NCI-H146 (cell line): ENCODE measurements around the gene SAG.

Experiments used
- DNase-seq: peaks from one replicate; lab custom pipeline; 2025; lab: John Stamatoyannopoulos, UW

Gene SAG

GRCh38 chr2:233380995-233381637, 73.5 kb downstream of the SAG start:
- DNase-seq: no peak

DNA sequence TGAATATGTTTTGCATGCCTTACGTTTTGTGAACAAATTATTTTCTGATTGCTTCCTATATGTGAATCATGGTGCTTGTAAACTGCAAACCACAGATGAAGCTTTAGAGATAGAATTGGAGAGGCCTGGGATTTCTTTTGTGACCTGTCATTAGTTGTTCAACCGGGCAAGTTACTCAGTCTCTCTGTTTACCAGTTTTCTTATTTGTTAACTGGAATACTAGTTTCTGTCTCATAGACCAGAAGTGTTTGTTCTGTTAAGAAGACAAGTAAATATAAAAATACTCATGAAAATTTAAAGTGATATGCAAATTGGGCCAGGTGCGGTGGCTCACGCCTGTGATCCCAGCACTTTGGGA, 74.0 kb downstream of the SAG start:
- DNase-seq: no peak

- DNase-seq: no peak
Observed at GRCh38 chr2:233384015-233384414, 76.4 kb downstream of the SAG start.

GRCh38 chr2:233384811-233385488, 77.3 kb downstream of the SAG start:
- no peak for DNase-seq

- no peak for DNase-seq
Observed at GRCh38 chr2:233385489-233386044, 78.0 kb downstream of the SAG start.

- DNase-seq: no peak
Observed at GRCh38 chr2:233386382-233387041, 78.9 kb downstream of the SAG start.

DNA sequence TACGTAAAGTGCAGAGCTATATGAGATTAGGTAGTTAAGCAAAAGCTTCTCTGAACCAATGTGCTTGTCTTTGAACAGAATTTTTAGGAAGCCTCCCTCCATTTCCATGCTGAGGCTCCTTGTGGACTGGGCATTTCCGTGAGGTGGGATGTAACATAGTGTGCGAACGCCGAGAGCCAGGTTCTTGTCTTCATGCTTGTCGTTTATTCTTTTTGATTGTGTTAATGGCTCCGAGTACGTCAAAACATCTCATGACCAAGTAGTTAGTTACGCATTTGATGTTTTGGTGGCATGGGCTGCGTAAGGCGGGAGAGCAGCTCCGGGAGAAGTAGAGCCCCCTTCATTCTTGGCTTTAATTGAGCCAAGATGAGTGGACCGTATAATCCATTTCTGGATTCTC, 79.6 kb downstream of the SAG start:
- DNase-seq: no peak

DNA sequence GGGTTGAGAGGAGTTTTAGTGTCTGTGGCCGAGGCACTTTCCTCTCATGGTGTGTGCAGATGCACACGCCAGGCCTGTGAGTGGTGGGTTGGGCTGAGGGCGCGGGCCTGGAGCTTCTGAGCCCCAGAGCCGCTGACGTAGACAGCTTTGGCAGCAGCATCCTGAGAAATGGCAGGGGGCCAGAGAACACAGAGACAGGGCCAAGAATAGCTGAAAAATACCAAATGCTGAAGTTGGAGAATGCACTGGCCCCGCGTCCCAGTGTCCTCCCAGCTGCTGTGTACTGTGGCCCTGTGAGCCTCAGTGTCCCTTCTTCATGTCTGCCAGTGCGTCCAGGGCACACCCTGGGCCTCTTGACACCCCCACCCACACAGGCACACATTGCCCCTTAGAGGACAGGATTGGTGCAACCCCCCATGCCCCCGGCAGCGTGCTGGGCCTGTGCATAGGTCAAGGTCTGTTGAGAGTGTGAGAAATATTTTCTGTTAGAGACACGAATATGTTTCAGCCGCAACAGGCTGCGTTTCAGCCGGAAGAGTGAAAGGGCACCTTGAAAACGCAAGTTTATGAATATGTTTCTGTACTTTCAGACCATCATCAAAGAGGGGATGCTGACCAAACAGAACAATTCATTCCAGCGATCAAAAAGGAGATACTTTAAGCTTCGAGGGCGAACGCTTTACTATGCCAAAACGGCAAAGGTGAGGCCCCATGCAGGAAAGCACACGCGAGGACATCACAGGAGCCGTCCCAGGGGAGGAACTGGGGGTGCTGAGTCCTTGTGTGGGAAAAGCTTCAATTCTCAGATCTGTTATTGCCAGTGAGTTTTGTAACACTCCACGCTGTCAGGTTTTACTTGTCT, 80.3 kb downstream of the SAG start:
- no peak for DNase-seq

DNA sequence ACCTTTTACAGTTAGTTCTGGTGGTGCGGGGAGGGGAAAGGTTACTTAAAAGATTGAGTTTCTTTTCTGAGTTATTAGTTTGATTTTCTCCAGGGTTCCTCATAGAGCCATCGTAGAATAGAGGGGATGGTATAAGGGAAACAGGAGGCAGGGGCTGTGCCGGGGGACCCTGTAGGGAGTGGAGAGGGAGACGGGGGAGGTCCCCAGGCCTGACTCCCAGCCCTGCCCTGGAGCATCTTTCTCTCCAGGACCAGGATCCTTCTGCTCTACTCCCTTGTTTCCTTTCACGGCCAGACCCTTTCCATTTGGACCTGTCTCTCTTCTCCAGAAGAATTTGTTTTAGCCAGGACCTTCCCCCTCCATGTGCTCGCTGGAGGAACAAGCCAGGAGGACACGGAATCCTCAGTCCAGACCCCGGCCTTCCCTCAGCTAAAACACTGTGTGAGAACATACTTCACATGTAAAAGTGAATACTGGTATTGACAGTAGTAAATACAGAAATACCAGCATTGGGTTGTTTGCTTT, 82.0 kb downstream of the SAG start:
- no peak for DNase-seq

GRCh38 chr2:233395687-233396086, 88.1 kb downstream of the SAG start:
- DNase-seq: no peak
